GM18951 (cell line): ENCODE measurements around the gene GAN.

Source experiments
- POLR2A ChIP-seq: IDR thresholded peaks from 4 replicates; pipeline ENCODE4 v1.6.1; 2011; ENCODE audit warnings: mild to moderate bottlenecking; ENCODE audit not compliant: insufficient read length, insufficient read depth; ENCODE audit errors: extremely low read depth
- in situ Hi-C: fragments of 300-500 bp; cut with MboI; formaldehyde crosslinking; loops from one replicate; pipeline ENCODE4 v1.12.0; 2022; ENCODE audit warnings: low sequenced_read_pairs, mixed read lengths, inconsistent platforms; ENCODE audit not compliant: unreplicated experiment

Gene GAN, protein sequence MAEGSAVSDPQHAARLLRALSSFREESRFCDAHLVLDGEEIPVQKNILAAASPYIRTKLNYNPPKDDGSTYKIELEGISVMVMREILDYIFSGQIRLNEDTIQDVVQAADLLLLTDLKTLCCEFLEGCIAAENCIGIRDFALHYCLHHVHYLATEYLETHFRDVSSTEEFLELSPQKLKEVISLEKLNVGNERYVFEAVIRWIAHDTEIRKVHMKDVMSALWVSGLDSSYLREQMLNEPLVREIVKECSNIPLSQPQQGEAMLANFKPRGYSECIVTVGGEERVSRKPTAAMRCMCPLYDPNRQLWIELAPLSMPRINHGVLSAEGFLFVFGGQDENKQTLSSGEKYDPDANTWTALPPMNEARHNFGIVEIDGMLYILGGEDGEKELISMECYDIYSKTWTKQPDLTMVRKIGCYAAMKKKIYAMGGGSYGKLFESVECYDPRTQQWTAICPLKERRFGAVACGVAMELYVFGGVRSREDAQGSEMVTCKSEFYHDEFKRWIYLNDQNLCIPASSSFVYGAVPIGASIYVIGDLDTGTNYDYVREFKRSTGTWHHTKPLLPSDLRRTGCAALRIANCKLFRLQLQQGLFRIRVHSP

DNA sequence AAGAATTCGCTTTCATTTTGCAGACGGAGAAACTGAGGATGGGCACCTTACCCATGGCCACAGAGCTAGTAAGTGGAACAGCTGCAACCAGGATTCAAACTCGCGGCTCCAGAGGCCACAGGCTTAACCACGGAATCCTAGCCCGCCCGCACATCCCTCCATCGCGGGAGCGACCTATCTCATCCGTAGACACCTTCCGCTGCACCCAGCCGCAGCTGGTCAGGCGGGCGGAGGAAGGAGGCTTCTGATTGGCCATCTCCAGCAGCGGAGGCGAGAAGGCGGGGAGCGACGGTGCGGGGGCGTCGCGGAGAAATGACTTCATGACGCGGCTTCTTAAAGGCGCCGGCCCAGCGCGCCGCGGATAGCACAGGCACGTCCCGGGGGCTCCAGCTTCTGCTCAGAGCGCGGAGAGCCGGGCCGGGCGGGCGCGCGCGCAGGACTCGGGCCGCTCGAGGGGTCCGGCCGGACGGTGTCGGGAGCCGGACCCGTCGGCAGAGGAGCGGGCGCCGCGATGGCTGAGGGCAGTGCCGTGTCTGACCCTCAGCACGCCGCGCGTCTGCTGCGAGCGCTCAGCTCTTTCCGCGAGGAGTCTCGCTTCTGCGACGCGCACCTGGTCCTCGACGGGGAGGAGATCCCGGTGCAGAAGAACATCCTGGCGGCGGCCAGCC is at the start of gene GAN:
TSS of gene GAN (plus strand) at position 360 of the 668 bp plus-strand sequence. CDS start at position 512, 152 bp downstream.
- in situ Hi-C loops = no loop called here

DNA sequence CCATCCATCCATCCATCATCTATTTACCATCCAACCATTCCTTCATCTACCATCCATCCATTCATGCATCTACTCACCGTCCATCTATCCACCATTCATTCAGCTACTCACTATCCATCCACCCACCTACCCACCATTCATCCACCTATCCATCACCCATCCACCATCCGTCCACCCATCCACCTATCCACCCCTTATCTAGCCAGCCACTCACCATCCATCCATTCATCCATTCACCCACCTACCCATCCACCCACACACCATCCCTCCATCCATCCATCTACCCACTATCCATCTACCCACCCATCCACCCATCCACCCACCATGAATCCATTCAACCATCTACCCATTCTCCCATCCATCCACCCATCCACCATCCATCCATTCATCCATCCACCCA is 49.7 kb upstream of the GAN start:
- TF ChIP-seq POLR2A = no peak
- in situ Hi-C loops = no loop called here

More for the DNA sequence above, at the start of gene GAN:
- peak; percentile 90 for TF ChIP-seq POLR2A

DNA sequence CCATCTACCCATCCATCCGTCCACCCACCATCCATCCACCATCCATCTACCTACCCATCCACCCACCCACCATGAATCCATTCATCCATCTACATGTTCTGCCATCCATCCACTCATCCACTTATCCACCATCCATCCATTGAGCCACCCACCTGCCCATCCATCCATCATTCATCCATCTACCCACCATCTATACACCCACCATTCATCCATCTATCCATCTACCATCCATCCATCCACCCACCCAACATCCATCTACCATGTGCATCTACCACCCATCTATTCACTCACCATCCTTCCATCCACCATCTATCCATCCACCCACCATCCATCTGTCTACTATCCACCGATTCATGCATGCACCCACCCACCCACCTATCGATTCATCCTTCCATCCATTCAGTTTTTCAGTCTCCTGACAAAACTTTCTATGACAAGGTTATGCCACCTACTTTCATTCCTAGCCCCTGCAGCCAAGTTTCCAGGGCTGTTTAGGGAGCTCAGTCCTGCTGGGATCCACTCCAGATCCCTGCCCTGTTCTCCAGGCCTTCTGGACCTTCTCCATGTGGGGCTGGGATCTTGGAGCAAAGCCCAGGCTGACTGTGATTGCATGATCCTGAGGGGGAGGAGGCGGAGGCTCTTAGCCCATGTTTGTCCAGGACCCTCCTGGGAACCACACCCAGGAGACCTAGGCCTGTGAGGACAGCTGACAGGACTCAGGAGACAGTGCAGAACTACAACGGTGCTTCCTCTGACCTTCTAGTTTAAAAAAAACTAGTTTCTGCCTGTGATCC is 48.9 kb upstream of the GAN start:
- TF ChIP-seq POLR2A = no peak
- in situ Hi-C loops = no loop called here

DNA sequence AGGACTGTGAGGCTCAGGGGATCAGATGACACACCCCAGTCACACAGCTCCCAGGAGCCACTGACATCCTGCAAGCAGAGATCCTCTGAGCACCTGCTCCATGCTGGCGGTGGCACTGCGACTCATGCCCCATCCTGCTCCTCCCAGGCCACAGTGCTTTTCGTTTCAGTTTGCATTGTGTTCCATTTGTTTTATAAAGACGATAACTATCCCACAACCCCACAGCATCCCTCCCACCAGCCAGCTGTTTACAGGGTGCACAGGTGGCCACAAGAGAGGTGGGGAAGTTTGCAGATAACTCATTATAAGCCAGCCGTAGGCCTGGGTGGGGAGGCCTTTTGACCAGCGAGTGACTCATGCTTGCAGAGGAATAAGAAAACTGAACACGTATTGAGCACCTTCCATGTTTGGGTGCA is 48.1 kb upstream of the GAN start:
- in situ Hi-C loops = no loop called here
- TF ChIP-seq POLR2A = no peak

DNA sequence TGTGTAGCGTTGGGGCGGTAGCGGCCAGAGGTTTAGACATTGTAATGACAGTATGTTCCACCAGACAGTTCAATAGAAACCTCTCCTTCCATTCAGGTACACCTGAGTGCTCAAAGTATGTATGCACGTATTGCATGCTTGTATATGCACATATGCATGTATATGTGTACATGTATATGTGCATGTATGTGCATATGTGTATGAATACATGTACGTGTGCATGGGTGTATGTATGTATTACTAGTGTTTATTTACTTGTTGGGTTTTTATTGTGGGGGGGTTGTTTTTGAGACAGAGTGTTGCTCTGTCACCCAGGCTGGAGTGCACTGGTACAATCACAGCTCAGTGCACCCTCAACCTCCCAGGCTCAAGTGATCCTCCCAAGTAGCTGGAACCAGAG is 46.3 kb upstream of the GAN start:
- TF ChIP-seq POLR2A = no peak
- in situ Hi-C loops = no loop called here

DNA sequence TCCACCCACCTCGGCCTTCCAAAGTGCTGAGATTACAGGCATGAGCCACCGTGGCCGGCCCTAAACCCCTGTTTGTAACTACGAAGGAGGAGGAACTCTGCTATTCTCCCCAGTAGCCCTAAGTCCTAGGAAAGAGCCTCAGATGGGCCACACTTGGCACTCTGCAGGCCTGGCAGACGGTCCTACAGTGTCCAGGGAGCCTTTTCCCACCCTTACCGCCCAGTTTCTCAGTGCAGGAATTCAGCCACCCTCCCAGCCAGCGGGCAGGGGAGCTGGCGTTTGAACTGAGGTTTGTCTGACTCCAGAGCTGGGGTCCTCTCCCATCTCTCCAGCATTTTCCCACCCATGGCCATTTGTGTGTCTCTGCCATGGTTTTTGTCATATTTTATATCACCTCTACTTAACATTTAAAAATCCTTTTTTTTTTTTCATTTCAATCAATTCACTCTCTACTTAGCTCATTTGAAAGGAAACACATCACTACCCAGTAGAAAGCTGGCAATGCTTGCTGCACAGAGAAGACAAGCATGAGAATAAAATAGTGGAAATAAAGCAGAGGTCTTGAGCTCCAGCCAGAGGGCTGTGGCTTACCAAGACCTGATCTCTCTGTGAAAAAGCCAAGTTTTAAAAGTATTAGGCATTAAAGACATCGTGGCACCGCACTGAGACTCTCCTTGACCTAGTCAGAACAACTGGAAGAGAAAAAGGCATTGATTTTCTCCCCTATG is 41.4 kb upstream of the GAN start:
- in situ Hi-C loops = no loop called here
- TF ChIP-seq POLR2A = no peak

DNA sequence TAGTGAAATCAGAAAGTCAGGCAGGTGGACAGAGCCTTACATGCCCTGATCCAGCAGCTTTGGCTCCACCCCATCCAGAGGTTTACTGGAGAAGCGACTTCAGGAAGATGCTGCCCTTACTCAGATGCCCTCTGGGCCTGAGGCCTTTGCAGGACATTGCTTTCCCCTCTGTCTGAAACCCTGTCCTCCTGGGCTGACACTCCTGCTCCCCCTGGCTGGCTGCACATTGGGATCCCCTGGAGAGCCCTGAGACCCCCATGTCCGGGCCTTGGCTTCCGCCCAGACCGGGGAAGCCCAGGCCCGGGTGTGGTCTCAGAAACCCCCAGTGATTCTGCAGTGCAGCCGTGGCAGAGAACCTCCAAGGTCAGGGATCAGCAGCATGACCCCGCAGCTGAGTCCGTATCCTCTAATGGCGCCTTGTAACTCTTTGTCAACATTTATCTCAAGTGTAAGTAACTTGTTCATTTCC is 39.7 kb upstream of the GAN start:
- TF ChIP-seq POLR2A = no peak
- in situ Hi-C loops = no loop called here

DNA sequence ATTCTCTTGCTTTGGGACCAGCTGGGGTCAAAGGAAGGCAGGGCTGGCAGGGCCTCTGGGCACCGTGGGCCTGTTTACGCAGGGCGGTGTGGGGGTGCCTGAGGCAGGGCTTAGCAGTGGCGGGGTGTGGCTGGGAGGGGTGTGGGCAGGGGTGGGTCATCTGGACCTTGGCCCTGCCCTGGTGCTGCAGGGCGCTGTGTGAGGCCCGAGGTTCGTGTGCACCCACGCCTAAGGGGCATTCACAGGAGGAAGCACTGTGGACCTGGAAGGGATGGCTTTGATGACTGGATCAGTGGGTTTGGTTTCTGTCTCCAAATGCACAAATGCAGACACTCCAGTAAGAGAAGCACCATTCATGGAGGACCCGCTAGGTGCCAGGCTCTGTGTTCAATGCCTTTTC is 39.0 kb upstream of the GAN start:
- no peak for TF ChIP-seq POLR2A
- in situ Hi-C loops = no loop called here

DNA sequence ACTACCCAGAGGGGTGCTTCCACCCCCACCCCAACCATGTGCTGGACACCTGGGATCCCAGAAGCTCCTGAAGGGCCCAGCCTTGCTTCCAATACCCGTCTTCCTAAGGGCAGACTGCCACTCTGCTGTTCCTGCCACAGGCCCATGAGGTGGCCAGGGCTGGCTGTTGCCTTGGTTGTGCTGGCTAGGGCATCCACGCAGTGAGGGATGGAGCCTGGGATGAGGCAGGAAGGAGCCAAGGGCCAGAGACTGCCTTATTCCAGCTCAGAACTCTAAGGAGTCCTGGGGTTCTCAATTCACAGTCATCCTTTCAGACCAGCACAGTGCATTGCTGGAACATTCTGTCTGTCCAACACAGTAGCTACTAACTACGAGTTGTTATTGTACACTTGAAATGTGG is 38.4 kb upstream of the GAN start:
- TF ChIP-seq POLR2A = no peak

DNA sequence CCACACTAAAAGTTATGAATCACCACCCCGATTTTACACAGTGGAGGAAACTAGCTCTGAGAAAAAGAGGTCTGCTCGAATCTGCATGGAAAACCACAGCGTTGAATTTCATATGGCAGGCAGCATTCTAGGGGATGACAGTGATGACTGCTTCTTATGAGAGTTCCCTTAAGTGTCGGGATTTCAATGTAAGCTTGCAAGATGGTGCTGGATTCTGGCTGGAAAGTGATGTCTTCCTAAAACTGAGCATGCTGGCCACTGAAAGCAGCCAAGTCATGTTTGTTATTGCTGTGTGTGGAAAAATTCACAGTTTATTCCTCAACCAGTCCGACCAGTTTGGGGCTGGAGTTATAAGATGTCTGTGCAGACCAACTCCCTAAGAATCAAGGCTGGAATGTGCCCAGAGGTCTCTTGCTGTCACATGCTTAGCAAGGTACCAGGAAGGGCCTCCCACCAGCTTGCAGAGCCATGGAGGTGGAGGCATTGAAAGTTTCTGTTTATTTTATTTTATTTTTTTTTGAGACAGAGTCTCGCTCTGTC is 37.2 kb upstream of the GAN start:
- in situ Hi-C loops = no loop called here

More for the DNA sequence above, 38.4 kb upstream of the GAN start:
- in situ Hi-C loops = no loop called here

DNA sequence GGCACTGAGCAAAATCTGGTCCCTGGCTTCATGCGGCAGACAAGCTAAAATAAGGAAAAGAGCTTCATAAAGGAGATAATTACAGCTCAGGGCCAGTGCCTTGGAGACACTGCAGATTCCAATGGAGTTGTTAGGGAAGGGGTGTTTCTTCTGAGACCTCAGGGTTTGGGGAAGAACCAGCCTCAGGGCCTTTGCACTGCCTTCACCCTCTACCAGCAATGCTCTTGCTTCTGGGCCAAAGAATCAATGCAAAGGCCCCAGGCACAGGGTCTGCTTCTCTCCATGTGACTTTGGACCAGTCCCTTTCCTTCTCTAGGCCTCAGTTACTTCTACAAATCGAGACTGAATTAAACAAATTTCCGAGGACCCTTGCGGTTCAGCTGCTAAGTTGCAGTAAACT is 36.2 kb upstream of the GAN start:
- no peak for TF ChIP-seq POLR2A
- in situ Hi-C loops = no loop called here

More for the DNA sequence above, 37.2 kb upstream of the GAN start:
- TF ChIP-seq POLR2A = no peak

DNA sequence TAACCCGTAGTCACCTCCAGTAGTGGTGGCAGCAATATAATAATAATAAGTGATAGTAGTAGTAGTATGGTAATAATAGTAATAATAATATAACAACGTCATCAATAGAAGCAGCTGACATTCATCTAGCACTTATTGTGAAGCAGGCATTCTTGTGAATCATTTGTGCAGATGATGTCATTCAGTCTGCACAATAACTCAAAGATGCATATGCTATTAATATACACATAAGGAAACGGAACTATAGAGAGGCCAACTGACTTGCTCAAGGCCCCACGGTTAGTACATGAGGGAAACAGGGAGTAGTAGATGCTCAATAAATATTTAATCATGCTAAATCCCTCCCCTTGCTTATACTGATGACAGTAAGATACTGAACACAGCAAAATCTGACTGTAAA is 35.4 kb upstream of the GAN start:
- TF ChIP-seq POLR2A = no peak
- in situ Hi-C loops = no loop called here
